ENCODE data around the gene IDH2.

The IDH2 gene

DNA sequence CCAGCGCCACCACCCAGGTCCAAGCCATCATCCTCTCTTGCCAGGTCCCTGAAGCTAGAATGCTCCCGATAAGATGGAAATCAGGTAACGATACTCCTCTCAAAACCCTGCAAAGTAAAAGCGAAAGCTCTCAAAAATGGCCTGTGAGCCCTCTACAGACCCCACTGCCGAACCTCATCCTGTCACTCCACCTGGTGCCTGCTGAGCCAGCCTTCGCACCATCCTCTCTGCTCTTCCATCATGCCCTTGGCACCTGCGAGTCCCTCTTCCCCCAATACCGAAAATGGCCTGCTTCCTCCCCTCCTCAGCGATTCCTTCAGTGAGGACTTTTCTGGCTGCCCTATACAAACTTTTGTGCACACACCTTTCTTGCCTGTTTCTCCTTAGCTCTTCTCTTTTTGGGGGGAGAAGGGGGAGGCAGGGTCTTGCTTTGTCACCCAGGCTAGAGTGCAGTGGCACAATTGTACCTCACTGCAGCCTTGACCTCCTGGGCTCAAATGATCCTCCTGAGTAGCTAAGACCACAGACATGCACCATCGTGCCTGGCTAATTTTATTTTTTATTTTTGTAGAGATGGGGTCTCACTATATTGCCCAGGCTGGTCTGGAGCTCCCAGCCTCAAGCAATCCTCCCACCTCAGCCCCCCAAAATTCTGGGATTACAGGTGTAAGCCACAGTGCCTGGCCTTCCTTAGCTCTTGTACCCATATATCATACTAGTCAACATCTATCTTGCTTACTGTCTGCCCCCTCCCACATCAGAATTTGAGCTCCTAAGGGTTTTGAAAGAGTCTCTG lies 3.0 kb downstream of the IDH2 start:
- TF ChIP-seq GATA3 (IDR thresholded peaks at IDR 0.05; ENCODE audit: low read depth, low read length) (no peak), GATA2 (IDR thresholded peaks at IDR 0.05; ENCODE audit: low read depth, low read length) (no peak)

GRCh38 chr15:90097475-90097874 lies 4.8 kb downstream of the IDH2 start:
- no peak for TF ChIP-seq GATA3 (IDR thresholded peaks at IDR 0.05; ENCODE audit: low read depth, low read length)
- TF ChIP-seq GATA2 (IDR thresholded peaks at IDR 0.05; ENCODE audit: low read depth, low read length), result no peak

- TF ChIP-seq GATA2 (IDR thresholded peaks at IDR 0.05; ENCODE audit: low read depth, low read length) (no peak), GATA3 (IDR thresholded peaks at IDR 0.05; ENCODE audit: low read depth, low read length) (no peak)
Observed at GRCh38 chr15:90095521-90095959, 6.7 kb downstream of the IDH2 start.

GRCh38 chr15:90091156-90091931 lies 10.9 kb downstream of the IDH2 start:
- no peak for TF ChIP-seq GATA2 (IDR thresholded peaks at IDR 0.05; ENCODE audit: low read depth, low read length)
- TF ChIP-seq GATA3 (IDR thresholded peaks at IDR 0.05; ENCODE audit: low read depth, low read length), result no peak

DNA sequence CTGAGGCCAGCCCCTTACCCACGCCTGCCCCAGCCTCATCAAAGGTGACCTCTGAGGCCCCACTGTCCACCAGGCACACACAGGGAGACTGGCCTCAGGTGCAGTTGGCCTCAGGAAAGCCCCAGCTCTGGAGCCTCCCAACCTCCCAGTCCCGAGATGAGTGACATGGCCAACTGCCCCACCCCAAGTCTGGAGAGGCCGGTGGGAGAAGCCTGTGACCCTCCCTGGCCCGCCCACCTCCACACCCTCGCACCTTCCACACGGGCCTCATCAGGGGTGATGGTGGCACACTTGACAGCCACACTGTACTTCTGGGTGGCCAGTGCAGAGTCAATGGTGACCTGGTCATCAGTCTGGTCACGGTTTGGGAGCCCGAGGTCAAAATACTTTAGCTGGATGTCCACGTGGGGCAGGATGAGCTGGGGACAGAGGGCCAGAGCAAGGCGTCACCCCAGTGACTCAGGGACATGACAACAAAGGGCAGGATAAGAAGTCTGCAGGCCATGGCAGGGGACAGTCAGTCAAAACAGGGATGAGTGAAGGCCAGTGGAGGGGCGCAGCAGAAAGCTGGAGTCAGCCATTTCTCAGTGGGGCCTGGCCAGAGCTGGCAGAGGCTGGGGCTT lies 11.9 kb downstream of the IDH2 start:
- TF ChIP-seq GATA2 (IDR thresholded peaks at IDR 0.05; ENCODE audit: low read depth, low read length), result no peak
- TF ChIP-seq GATA3 (IDR thresholded peaks at IDR 0.05; ENCODE audit: low read depth, low read length), result no peak

DNA sequence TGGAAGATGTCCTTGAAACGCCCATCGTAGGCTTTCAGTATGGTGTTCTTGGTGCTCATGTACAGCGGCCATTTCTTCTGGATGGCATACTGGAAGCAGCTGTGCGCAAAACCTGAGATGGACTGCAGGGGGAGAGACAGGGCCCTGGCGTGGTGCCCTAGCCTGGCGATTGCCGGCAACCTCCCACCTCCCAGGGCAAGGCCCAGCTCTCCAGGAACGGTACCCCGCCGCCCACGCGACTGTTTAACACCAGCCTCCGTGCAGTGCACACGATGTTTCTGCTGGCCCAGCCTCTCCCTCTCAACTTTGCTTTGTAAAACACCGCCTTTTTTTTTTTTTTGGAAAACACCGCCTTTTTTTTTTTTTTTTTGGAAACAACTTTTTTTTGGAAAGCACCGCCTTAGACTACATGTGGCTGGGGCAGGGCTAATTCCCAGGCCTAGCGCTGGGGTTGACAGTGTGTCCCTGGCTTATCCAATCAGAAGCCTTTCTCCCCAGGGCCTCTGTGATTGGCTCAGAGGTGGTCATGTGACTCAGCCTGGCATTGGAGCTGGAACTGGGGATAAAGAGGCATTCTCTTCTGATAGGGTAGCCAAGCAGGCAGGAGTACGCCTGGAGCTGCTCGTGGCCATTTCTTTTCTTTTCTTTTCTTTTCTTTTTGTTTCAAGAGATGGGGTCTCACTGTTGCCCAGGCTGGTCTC lies 14.7 kb downstream of the IDH2 start:
- no peak for TF ChIP-seq GATA2 (IDR thresholded peaks at IDR 0.05; ENCODE audit: low read depth, low read length)
- no peak for TF ChIP-seq GATA3 (IDR thresholded peaks at IDR 0.05; ENCODE audit: low read depth, low read length)

DNA sequence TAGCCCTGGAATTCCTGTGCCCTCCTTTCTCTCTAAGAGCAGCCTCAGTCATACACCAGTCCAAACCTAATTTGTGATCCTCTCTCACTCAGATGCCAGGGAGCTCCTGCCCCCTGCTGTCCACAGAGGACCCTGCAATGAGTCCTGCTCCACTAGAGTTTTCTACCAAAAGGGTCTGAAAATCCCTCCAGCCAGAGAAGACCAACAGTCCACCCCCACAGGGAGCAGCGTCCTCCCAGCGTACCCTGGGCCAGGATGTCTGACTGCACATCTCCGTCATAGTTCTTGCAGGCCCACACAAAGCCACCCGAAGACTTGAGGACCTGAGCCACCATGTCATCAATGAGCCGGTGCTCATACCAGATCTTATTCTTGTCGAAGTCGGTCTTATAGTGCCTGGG lies 15.4 kb downstream of the IDH2 start:
- no peak for TF ChIP-seq GATA3 (IDR thresholded peaks at IDR 0.05; ENCODE audit: low read depth, low read length)
- TF ChIP-seq GATA2 (IDR thresholded peaks at IDR 0.05; ENCODE audit: low read depth, low read length), result no peak

- TF ChIP-seq GATA3 (IDR thresholded peaks at IDR 0.05; ENCODE audit: low read depth, low read length), result no peak
- no peak for TF ChIP-seq GATA2 (IDR thresholded peaks at IDR 0.05; ENCODE audit: low read depth, low read length)
Observed at GRCh38 chr15:90085565-90085964, 16.7 kb downstream of the IDH2 start.

DNA sequence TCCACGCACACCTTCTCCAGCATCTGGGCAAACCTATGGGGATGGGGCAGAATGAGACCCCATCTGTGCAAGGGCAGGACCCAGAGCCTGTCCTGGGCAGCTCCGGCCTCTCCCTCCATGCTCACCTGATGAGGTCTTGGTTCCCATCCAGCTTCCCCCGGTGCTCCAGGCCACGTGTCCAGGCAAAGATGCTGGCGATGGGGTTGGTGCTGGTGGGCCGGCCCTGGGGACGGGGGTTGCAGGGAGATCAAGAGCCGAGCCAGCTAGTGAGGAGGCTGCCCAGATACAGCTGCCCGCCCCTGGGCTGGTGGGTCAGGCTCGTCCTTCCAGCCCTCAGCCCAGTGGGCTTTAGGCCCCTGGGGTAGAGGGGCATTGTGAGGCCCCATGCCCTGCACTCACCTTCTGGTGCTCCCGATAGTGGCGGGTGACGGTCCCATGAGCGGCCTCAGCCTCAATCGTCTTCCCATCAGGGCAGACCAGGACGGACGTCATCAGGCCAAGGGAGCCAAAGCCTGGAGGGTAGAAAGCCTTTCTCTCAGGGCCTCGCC lies 17.3 kb downstream of the IDH2 start:
- TF ChIP-seq GATA3 (IDR thresholded peaks at IDR 0.05; ENCODE audit: low read depth, low read length), result no peak
- no peak for TF ChIP-seq GATA2 (IDR thresholded peaks at IDR 0.05; ENCODE audit: low read depth, low read length)

DNA sequence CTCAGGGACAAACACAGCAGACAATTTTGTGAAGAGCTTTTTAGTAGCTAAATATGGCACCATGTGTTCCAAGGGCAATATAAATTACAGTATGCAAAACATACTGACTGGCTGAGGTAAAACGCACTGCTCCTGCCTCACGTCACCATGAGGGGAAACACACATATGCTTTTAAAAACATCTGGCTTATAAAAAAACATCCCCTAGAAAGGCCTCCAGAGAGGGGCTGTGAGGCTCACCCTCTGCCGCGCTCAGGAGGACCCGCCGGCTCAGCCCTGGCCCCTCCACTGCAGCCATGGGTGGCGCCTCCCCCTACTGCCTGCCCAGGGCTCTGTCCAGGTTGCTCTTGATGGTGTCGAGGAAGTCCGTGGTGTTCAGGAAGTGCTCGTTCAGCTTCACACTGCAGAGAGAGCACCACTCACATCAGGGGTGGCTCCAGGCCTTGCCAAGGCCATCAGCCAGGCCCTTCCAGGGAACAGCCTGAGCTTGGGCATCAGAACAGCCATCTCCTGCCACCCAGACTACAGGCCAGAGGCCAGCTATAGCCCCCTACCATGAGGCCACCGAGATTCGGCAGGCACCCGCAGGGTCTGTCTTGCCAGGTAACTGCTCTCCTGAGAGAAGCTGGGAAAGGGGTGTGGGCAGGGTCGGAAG lies 18.2 kb downstream of the IDH2 start:
- TF ChIP-seq GATA2 (IDR thresholded peaks at IDR 0.05; ENCODE audit: low read depth, low read length), result no peak
- TF ChIP-seq GATA3 (IDR thresholded peaks at IDR 0.05; ENCODE audit: low read depth, low read length), result no peak

DNA sequence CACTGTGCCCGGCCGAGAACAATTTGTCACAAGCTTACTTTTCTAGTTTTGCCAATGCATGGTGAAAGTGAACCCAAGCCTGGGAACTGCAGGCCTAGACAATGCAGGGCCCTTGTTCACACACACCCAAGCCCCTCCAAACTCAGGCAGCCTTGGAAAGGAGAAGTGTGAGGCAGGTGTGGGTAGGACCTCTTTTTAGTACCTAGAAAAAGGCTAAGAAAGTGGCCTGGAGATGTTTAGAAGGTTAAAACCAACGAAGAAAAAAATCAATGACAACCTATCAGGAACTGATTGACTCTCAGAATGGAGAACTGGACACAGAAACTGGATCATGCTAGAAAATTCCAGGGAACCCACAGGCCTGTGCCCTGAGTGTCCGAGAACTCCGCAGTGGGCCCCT lies 18.8 kb downstream of the IDH2 start:
- TF ChIP-seq GATA2 (IDR thresholded peaks at IDR 0.05; ENCODE audit: low read depth, low read length) (no peak), GATA3 (IDR thresholded peaks at IDR 0.05; ENCODE audit: low read depth, low read length) (no peak)

GRCh38 chr15:90082140-90082715 lies 20.0 kb downstream of the IDH2 start:
- TF ChIP-seq GATA3 (IDR thresholded peaks at IDR 0.05; ENCODE audit: low read depth, low read length) (no peak), GATA2 (IDR thresholded peaks at IDR 0.05; ENCODE audit: low read depth, low read length) (no peak)

All from SH-SY5Y (cell line).